ENCODE data around the gene CCR2.

DNA sequence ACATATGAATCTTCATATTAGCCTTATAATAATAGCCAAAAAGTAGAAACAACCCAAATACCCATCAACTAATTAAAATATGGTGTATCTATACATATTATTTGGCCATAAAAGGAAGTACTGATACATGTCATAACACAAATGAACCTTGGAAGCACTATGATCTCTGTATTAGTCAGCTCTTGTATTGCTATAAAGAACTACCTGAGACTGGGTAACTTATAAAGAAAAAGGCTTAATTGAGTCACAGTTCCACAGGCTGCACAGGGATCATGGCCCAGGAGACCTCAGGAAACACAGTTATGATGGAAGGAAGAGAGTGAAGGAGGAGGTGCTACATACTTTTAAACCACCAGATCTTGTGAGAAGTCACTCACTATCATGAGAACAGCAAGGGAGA, 16.0 kb upstream of the CCR2 start:
- no peak for TF ChIP-seq POLR2A (IDR thresholded peaks at IDR 0.05; ENCODE audit: extremely low read depth, insufficient read length)
- TF ChIP-seq MAX (IDR thresholded peaks at IDR 0.05; ENCODE audit: low read depth, low read length): no peak
- TF ChIP-seq, protein P1, sequence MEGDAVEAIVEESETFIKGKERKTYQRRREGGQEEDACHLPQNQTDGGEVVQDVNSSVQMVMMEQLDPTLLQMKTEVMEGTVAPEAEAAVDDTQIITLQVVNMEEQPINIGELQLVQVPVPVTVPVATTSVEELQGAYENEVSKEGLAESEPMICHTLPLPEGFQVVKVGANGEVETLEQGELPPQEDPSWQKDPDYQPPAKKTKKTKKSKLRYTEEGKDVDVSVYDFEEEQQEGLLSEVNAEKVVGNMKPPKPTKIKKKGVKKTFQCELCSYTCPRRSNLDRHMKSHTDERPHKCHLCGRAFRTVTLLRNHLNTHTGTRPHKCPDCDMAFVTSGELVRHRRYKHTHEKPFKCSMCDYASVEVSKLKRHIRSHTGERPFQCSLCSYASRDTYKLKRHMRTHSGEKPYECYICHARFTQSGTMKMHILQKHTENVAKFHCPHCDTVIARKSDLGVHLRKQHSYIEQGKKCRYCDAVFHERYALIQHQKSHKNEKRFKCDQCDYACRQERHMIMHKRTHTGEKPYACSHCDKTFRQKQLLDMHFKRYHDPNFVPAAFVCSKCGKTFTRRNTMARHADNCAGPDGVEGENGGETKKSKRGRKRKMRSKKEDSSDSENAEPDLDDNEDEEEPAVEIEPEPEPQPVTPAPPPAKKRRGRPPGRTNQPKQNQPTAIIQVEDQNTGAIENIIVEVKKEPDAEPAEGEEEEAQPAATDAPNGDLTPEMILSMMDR (IDR thresholded peaks at IDR 0.05; ENCODE audit: low read depth, low read length): no peak
